ENCODE measurements around the gene RTP3.
"Not testable (repeated sequence)": the region's sequence is repeated elsewhere in the genome, so short reads cannot be mapped to it uniquely, and the experiment has no call there.

Gene RTP3

DNA sequence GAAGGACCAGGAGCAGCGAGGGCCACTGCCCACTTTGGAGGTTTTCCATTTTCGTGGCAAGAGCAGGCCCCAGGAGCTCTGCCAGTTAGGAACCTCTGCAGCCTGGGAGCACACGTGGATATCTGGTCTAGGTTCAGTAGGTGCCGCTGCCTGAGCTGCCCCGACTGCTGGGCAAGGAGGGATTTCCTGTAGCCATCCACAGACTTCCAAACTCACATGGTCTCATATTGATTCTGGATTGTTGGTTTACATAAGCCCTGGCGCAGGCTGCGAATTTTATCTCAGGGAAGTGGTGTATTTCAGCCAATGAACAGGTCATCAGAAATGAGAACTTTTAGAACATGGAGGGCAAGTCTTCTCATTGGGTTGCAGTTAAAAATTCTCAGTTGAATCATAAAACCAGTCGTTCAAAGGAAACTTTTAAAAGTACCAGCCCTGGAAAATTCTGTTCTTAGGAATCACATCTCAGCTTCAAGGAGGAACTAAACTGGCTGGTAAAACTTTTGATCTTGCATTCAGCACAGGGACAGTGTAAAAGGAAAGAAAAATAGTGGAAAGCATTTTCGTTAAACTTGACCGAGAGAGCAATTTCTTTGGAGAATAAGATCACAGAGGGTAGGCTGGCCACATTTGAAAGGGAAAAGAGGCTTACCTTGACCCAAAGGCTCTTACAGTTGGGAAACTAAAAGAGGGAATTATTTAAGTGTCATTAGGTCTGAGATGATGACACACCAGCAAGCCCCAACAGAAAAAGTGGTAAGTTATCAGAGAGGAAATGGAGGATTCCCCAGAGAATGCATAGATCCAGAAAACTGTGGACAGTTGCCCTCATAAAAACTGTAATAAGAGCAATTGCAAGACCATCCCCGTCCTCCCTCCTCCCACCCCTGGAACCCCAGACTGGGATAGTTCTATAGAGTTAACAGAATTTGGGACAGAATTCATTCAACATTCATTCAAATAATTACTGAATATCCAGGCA is 6.4 kb upstream of the RTP3 start:
- no peak for DNase-seq

DNA sequence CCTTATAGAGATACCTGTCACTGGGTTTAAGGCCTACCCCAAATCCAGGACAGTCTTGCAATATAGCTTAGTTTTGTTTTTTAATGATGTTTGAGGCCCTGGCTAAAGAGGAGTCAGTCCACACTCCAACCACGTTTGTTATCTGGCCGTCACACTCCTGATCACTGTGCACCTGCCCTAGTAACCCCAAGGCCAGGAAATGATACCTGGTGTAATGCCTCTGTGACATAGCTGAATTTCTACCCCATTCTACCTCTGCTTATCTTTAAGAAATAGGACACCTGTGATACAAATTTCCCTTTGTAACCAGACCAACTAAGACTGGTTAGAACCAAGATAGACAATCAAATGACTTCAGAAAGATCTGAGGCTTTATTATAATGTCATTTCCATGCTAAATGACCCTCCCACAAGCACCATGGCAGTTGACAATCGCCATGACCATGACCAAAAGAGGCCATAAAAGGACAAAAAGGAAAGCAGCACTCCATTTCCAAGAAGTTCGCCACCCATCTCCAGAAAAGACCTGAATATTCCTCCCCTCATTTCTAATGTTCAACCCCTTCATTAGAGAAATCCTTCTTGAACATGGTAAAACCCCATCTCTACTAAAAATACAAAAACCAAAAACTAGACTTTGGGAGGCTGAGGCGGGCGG is 4.8 kb upstream of the RTP3 start:
- no peak for DNase-seq

DNA sequence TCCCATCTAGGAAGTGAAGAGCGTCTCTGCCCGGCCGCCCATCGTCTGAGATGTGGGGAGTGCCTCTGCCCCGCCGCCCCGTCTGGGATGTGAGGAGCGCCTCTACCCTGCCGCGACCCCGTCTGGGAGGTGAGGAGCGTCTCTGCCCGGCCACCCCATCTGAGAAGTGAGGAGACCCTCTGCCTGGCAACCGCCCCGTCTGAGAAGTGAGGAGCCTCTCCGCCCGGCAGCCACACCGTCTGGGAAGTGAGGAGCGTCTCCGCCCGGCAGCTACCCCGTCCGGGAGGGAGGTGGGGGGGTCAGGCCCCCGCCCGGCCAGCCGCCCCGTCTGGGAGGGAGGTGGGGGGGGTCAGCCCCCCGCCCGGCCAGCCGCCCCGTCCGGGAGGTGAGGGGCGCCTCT is 3.3 kb upstream of the RTP3 start:
- DNase-seq = not testable (repeated sequence)

DNA sequence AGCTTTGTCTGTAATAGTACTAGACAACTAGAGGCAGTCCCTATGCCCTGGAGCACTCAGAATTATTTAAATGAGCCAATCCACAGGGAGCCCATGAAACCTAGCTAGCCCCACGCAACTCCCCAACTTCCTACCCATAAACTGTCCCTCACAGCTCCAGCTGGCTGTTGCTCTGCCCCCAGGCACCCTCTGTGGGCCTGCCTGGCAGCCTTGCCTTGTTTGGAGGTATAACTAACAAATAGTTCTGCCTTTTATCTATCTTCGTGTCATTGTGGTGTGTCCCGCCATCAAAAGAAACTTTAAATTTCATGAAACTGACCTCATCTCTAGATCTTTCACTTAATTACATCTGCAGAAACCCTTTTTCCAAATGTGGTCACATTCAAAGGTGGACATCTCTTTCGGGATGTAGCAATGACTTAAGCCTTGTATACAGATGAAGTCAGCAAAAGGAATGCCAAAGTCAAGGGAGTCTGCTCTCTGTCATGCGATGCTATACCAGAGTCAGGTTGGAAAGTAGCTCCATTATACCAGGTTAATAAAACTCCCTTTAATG is 1.8 kb upstream of the RTP3 start:
- no peak for DNase-seq

DNA sequence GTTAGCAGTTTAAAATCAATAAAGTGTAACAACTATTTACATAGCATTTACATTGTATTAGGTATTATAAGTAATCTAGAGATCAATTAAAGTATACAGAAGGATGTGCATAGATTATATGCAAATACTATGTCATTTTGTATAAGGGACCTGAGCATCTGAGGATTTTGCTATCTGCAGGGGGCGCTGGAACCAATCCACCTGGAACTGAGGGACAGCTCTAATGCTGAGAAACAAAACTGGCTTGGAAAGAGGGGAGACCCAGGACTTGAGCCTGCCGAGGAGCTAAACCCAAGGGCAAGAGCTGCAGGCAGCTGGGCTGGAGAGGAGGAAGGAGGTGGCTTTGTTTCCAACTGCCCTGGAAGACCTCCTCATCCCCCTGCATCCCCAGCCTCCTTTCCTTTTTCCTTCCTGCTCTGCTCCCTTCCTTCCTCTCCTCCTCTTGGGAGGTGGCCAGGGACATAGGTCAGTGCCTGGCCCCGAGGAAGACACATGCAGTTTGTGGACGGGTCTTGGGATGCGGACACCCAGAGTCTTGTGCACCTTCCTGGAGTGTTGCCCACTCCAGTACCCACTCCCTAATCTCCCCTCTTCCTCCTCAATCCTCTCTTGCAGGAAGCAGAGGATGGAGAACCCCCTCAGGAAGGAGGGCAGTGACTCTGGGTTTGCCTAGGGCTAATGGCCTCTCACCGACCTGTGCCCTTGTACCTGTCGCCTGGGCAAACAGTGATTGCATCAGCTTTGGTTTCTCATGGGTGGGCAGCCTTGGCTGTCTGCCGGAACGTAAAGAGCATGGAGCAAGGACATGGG is 825 bp upstream of the RTP3 start:
- DNase-seq = no peak

DNA sequence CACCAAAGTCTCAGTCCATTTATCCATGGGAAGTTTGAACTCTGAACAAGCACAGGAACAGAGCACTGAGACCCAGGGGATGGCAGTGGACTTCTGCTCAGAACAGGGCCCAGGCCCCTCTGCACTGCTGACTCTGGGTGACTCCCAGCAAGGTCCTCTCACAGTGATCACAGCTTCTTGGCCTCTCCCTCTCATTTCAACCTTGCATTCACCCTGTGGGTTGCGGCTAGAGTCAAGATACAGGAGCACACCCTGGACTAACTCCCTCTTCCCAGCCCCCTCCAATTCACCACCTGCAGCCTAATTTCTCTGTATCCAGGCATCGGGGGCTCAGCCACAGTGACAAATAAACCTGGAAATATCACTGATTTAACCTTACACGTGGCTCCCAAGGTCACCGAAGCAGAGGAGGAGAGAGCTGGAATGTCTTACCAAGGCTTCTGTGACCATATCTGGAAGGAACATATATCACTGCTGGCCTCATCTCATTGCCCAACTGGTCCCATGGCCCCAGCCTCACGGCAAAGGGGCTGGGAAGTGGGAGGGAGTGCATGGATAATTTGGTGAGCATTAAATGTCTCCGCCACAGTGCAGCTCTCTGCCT is 1.2 kb downstream of the RTP3 start:
- no peak for DNase-seq

DNA sequence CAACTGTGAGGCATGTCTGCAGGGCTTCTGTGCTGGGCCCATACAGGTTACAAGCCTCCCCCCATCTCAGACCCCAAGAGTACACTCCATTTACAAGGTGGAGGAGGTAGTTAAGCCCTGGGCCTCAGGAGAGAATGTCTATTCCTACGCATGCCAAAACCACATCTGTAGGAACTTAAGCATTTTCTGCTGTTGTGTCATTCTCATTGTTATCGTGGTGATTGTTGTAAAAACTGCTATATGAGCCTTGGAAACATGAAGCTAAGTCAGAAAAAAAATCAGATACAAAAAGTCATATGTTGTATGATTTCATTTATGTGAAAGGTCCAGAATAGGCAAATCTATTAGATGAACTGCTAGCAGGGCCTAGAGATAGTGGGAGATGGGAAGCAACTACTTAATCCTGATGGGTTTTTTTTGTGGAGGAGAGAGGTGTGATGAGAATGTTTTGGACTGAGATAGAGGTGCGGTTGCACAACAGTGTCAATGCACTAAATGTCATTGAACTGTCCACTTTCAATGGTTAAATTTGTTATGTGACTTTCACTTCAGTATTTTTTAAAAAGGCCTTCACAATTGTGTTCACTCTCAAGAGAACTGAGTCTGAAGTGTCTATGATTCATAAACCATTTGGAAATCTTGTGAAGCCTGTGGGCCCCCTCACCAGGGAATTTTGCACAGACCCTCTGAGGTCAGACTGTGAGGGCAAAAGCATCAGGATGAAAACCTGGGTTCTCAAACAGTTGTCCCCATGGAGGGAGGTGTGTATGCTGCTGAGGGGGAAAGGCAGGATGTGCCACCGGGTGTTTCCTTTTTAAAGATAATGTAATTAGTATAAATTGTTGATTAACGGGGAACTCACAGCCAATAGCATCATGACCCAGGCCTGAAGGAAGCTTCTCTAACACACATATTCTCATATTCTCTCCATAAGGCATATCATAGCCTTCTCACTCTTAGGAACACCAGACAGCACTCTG is 3.2 kb downstream of the RTP3 start:
- no peak for DNase-seq

DNA sequence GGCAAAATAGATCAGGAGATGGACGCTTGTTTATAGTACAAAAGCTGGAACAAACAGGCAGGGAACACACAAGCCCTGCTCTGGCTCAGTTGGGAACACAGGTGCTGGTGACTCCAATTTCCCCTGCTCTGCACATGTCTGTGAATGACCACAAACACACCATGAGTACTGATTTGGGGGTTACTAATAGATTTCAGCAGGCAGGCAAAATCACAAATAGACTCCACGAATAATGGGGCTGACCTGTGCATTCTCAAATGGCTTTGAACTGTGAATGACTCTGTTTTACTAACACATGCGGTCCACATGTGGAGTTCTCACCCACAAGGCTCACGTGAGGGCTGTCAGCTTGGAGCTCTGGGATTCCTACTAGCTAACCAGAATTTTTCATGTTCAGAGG is 3.9 kb downstream of the RTP3 start:
- DNase-seq = no peak

DNA sequence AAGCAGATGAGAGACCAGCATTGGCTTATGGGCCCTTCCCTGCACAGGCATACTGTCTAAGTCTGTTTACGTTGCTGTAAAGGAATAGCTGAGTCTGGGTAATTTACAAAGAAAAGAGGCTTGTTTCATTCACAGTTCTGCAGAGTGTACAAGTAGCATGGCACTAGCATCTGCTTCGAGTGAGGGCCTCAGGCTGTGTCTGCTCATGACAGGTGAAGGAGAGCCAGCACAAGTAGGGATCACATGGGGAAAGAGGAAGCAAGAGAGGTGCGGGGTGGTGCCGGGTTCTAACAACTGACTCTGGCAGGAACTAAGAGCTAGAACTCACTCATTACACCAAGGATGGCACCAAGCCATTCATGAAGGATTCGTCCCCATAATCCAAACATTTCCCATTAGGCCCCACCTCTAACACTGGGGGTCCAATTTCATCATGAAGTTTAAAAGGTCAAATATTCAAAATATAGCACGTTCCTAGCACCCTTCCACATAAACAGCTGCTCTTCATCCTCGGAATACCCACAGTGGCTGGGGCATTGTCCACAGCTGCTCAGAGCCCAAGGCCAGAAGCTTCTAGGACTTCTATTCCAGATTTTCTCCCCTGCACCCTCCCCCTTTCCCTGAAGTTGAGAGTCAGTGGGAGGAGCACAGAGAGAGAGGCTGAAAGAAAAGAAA is 5.6 kb downstream of the RTP3 start:
- no peak for DNase-seq

DNA sequence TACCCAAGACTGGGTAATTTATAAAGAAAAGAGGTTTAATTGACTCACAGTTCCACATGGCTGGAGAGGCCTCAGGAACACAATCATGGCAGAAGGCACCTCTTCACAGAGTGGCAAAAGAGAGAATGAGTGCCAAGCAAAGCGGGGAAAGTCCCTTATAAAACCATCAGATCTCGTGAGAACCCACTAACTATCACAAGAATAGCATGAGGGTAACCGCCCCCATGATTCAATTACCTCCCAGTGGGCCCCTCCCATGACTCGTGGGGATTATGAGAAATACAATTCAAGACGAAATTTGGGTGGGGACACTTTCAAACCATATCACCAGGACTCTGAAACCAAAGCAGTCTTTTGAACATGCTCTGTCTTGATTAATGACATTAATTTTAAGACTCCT is 7.0 kb downstream of the RTP3 start:
- DNase-seq = no peak

DNA sequence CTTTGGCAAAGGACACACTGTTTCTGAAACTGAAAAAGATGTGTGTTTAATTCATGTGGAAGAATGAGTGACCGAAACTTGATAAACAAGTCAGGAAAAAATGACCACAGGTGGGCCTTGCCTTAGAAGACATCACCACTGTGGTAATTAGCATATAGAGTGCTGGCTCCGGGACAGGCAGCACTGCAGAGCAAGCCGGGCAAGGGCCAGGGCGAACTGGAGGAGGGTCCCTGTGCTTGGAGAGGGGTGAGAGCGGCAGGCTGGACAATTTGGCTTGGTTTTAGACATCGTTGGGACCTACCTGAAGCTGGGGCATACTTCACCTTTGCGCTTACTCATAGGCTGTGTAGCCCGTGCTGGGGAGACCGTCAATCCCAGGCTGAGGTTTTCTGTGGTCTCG is 8.2 kb downstream of the RTP3 start:
- no peak for DNase-seq

DNA sequence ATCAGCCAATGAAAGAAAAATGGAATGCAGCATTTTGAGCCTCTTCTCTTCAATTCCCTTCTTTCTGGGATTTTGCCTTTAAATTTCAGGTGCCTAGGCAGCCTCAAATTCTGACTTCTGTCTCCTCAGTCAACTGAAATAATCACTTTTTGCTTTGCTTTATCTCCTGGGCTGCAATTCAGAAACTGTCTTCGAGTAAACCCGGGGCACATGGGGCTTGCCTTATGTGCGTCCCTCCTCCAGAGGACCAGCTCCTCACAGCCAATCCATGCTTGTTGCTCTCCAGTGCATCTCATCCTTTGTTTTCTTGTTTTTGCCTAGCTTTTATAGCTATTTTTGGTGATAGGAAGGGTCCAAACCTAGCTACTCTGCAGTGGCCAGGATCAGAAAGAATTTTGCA is 8.8 kb downstream of the RTP3 start:
- DNase-seq = no peak

DNA sequence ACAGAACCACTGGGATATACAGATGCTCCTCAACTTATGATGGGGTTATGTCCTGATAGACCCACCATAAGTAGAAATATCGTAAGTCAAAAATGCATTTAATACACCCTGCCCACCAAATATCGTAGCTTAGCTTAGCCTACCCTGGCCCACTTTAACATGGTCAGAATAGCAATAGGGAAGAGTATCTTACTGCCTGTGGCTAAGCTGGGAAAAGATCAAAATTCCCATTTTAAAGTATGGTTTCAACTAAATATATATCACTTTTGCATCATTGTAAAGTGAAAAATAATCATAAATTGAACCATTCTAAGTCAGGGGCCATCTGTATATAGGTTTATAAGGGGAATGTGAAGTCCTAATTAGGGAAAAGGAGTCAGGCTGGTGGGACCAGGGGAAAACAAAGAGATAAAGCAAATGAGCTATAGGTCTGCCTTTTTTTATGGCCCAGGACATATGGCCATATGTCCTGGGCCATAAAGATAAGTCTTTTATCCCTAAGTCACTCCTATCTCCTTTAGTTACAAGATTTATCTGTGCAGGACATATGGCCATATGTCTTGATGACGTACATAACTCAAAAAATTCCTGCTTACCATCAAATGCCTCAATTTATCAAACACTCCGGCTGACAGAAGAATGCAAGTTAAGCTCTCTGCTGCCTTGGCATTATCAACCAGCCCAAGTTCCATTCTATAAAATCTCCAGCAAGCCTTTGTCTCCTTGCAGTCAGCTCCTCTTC is 11.2 kb downstream of the RTP3 start:
- DNase-seq = no peak

DNA sequence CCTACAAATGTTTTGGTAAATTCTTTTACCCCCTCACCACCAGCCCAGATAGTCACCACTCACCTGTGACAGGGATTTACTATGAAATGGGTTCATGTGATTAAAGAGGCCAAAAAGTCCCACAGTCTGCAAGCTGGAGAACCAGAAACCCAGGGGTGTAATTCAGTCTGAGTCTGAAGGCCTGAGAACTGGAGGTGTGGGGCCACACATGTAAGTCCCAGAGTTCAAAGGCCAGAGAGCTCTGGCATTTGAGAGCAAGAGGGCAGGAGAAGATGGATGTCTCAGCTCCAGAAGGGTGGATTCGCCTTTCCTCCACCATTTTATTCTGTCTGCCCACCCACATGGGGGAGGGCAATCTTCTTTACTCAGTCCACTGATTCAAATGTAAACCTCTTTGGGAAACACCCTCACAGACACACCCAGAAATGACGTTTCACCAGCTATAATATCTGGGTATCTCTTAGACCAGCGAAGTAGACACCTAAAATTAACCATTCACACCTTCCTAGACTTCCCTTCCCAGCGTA is 11.9 kb downstream of the RTP3 start:
- DNase-seq = no peak

DNA sequence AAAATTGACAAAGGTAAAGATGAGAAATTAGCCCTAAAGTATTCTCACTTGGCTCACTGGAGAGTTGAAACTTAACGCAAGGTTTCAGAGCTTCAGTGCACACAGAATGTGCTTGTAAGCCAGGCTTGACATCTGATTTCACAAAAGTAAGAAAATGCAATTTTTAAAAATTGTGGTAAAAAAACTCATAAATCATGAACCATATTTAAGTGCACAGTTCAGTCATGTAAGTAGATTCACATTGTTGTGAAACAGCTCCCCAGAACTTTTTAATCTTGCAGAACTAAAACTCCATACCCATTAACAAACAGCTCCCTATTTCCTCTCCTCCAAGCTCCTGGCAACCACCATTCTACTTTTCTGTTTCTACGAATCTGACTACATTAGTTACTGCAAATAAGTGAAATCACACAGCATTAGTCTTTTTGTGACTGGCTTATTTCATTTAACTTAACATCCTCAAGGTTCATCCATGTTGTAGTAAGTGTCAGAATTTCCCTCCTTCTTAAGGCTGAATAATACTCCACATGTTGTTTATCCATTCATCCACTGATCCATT is 14.5 kb downstream of the RTP3 start:
- no peak for DNase-seq

DNA sequence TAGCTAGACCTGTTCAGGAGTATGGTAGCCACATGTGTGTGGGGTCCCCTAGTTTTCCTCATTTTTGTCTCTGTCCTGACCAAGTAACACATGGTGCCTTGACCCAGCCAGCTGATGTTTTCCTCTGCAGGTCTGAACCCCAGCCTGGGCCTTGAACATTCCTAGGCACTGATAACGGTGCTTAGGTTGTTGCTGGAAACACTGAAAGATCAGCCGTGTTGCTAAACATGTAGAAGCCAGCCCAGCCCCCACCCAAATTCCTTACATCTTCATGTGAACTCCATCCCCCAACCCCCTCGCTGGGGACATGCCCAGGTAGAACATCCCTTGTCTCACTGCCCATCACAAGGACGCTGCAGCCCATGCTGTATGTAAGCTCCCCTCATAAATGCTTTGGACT is 18.7 kb downstream of the RTP3 start:
- DNase-seq = no peak

DNA sequence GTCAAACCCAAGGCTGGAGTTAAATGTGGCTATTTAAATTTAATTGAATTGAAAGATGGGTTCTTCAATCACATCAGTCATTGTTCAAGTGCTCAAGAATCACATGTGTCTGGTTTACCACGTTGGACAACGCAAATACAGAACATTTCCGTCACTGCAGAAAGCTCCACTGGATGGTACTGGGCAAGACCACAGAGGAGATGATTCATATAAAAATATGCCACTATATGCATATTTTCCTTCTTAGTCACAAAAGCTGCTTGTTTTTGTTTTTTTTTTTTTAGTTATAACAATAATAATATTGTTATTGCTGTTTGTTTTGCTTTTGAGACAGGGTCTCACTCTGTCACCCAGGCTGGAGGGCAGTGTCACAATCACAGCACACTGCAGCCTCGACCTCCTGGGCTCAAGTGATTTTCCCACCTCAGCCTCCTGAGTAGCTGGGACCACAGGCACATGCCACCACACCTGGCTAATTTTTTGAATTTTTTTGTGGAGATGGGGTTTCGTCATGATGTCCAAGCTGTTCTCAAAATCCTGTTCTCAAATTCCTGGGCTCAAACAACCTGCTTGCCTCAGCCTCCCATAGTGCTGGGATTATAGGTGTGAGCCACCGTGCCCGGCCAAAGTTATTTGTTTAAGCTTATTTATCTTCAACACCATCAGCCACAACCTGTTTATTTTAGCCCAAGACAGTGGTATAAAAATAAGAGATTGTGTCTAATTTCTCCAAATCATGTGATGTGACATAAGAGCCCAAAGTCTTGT is 19.4 kb downstream of the RTP3 start:
- DNase-seq = no peak

DNA sequence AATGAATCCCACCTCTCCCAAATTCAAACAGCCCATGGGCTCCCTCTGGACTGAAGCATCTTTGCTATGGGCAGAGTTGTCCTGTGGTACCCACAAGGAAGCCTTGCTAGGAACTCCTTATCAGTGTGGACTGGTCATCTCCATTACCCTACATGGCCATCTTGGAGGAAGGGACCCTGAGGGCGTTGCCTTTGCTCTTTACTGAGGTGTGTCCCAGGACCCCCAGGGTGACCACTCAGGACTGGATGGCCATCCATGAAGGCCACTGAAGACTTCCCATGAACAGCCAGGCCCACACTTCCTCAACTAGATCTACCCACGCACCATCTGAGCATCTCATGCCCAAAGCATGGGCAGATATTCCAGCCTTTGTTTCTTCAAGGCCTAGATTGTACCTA is 20.0 kb downstream of the RTP3 start:
- no peak for DNase-seq

DNA sequence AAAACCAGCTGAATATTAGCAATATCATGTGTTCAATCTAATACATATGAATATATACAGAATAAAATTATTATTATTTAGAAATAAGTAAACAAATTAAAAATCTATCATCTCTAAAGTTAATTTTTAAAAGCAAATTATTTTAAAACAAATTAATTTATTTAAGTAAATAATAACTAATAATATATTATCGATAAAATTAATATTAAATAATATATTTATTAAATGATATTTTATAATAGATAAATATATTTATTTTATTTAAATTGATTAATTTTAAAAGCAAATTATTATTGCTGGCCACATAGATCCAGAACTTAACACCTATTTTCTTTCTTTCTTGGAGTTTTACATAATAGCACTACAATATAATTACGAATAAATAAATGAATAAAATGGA is 22.2 kb downstream of the RTP3 start:
- DNase-seq = no peak
